ENCODE data around the gene COLEC11. TPM values are rescaled to one million over a fixed set of nuclear protein-coding genes. Genes with fewer than 3 reads are reported as not detected.

COLEC11 gene
- total and polyA plus RNA-seq, 2 donors (not counting 1 experiment from before 2014, with no cell fraction given), result not detected

DNA sequence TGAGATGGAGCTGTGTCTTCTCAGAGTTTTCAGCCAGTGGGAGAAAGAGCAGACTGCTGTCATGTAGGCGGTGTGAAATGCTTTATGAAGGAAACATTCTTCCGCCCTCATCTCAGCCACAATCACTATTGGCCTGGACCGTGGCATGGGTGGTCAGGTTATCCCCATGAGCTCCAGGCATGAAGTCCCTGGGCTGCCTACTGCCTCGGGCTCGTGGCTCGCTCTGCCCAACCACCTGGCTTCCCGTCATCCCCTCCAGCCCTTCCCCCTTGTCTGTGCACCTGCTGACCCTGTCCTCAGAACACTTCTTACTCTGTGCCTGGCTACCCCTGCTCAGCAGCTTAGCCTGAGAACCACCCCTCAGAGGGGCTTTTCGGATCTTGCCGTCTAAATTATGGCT is 15.5 kb downstream of the COLEC11 start:
- H3K9ac ChIP-seq (ENCODE audit: low read length), result no peak overlapping the region
- H2AFZ ChIP-seq (ENCODE audit: insufficient read depth, low read depth, low read length, poor library complexity, severe bottlenecking), result no peak overlapping the region
- no peaks in the 10 kb centered on the region for H4K20me1 ChIP-seq (ENCODE audit: control insufficient read depth, insufficient read depth, low read length, poor library complexity, severe bottlenecking)
- Mint-ChIP-seq H3K9me3 (ENCODE audit: insufficient read depth) (peaks cover 3% of the 10 kb centered on the region), H3K4me1 (peaks cover 4% of the 10 kb centered on the region), H3K4me3 (no peak overlapping the region), H3K27me3 (peaks cover 4% of the 10 kb centered on the region), H3K27ac (no peak overlapping the region)
- POLR2A ChIA-PET, result no interaction called here
- H3K9me3 ChIP-seq (ENCODE audit: control extremely low read depth in 1 of 3, control insufficient read depth in 2 of 3, insufficient read depth in 1 of 3, low read length in 2 of 3), result peaks cover 0 to 25% (median 0%) of the 10 kb centered on the region in 3 donors
- no peaks in the 10 kb centered on the region for H3K36me3 ChIP-seq (replicated peaks in 1 of 2; ENCODE audit: control extremely low read depth in 1 of 2, control insufficient read depth in 1 of 2, extremely low read depth in 1 of 2, insufficient read depth in 2 of 2, low read length in 1 of 2)
- intact Hi-C loops (cut with micrococcal nuclease), result no loop called here
- no peak overlapping the region for H3K4me2 ChIP-seq (replicated peaks; ENCODE audit: low read depth, low read length, poor library complexity, severe bottlenecking)
- no peaks in the 10 kb centered on the region for H3K79me2 ChIP-seq (ENCODE audit: control insufficient read depth, insufficient read depth, low read length)
- 94% methylated on average over 7 of the region's 9 CpGs for WGBS (ENCODE audit: insufficient coverage)
- TF ChIP-seq EZH2 (IDR thresholded peaks at IDR 0.05; ENCODE audit: borderline replicate concordance, insufficient read depth, low read depth, low read length, poor library complexity, severe bottlenecking), result no peak
- TF ChIP-seq CTCF (IDR thresholded peaks at IDR 0.05), result no peak
- peaks cover 0 to 5% (median 0%) of the 10 kb centered on the region in 4 experiments for H3K27me3 ChIP-seq (replicated peaks in 1 of 4; ENCODE audit: control extremely low read depth in 1 of 4, control insufficient read depth in 3 of 4, insufficient read depth in 4 of 4, low read length in 3 of 4)
- DNase-seq (no peak), ATAC-seq (ENCODE audit: low read depth) (no peak)
- H3K4me3 ChIP-seq (ENCODE audit: control extremely low read depth in 1 of 5, extremely low read depth in 1 of 5, insufficient read depth in 1 of 5, low read depth in 2 of 5, low read length in 4 of 5), result no peak overlapping the region
- no peaks in the 10 kb centered on the region for H3K4me1 ChIP-seq (ENCODE audit: control insufficient read depth in 2 of 2, insufficient read depth in 2 of 2, low read length in 2 of 2)
- CTCF ChIA-PET, result no interaction called here
- H3K27ac ChIP-seq (ENCODE audit: low read length in 2 of 2), result no peak overlapping the region

DNA sequence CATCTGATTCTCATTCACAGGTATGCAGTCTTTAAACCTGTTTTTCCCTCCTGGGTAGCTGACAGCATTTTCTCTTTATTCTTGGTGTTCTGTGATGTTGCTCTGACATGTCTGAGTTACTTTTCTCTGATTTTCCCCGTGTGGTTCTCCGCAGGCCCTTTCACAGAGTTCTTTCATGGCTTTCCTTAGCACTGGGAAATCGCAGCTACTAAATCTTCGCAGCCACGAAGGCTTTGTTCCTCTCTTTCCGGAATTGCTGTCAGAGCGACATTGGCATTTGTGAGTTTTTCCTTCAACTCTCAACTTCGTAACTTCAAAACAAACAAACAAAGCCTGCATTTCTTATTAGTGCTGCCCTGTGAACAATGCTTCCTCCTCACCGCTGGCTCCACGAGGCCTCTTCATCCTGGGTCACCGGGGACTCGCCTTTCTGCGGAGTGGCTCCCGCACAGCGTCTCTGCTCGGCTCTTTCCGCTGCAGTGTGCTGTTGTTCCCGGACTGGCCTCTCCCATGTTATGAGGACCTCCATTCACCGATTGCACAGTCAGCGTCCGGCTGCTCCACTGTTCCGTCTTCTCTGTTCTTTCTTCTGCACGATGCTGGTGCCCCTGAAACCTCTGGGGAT is 16.1 kb downstream of the COLEC11 start:
- H3K4me1 ChIP-seq (ENCODE audit: control insufficient read depth in 2 of 2, insufficient read depth in 2 of 2, low read length in 2 of 2), result no peaks in the 10 kb centered on the region

More for the DNA sequence above, 16.1 kb downstream of the COLEC11 start:
- Mint-ChIP-seq H3K27ac (no peak overlapping the region), H3K4me3 (no peak overlapping the region), H3K4me1 (peaks cover 4% of the 10 kb centered on the region), H3K9me3 (ENCODE audit: insufficient read depth) (peaks cover 3% of the 10 kb centered on the region), H3K27me3 (peaks cover 4% of the 10 kb centered on the region)
- no peaks in the 10 kb centered on the region for H3K79me2 ChIP-seq (ENCODE audit: control insufficient read depth, insufficient read depth, low read length)
- POLR2A ChIA-PET, result no interaction called here
- H3K36me3 ChIP-seq (replicated peaks in 1 of 2; ENCODE audit: control extremely low read depth in 1 of 2, control insufficient read depth in 1 of 2, extremely low read depth in 1 of 2, insufficient read depth in 2 of 2, low read length in 1 of 2), result no peaks in the 10 kb centered on the region
- intact Hi-C loops (cut with micrococcal nuclease), result no loop called here
- H3K9me3 ChIP-seq (ENCODE audit: control extremely low read depth in 1 of 3, control insufficient read depth in 2 of 3, insufficient read depth in 1 of 3, low read length in 2 of 3), result peaks cover 0 to 27% (median 0%) of the 10 kb centered on the region in 3 donors
- ATAC-seq (ENCODE audit: low read depth) (no peak), DNase-seq (no peak)
- CTCF ChIA-PET, result no interaction called here
- no peak overlapping the region for H3K27ac ChIP-seq (ENCODE audit: low read length in 2 of 2)
- 73% methylated on average over 20 of the region's 23 CpGs for whole genome bisulfite sequencing (ENCODE audit: insufficient coverage)
- H4K20me1 ChIP-seq (ENCODE audit: control insufficient read depth, insufficient read depth, low read length, poor library complexity, severe bottlenecking), result no peaks in the 10 kb centered on the region
- H3K27me3 ChIP-seq (replicated peaks in 1 of 4; ENCODE audit: control extremely low read depth in 1 of 4, control insufficient read depth in 3 of 4, insufficient read depth in 4 of 4, low read length in 3 of 4), result peaks cover 0 to 5% (median 0%) of the 10 kb centered on the region in 4 experiments
- TF ChIP-seq CTCF (IDR thresholded peaks at IDR 0.05) (no peak), EZH2 (IDR thresholded peaks at IDR 0.05; ENCODE audit: borderline replicate concordance, insufficient read depth, low read depth, low read length, poor library complexity, severe bottlenecking) (no peak)
- no peak overlapping the region for H2AFZ ChIP-seq (ENCODE audit: insufficient read depth, low read depth, low read length, poor library complexity, severe bottlenecking)
- no peak overlapping the region for H3K9ac ChIP-seq (ENCODE audit: low read length)
- H3K4me2 ChIP-seq (replicated peaks; ENCODE audit: low read depth, low read length, poor library complexity, severe bottlenecking), result no peak overlapping the region
- H3K4me3 ChIP-seq (ENCODE audit: control extremely low read depth in 1 of 5, extremely low read depth in 1 of 5, insufficient read depth in 1 of 5, low read depth in 2 of 5, low read length in 4 of 5), result no peak overlapping the region

All from B cell (primary cell).